Measurements from ENCODE around the gene GRIN2C. TPM values are rescaled to one million over a fixed set of nuclear protein-coding genes. Genes with fewer than 3 reads are reported as not detected.

Gene GRIN2C
- total RNA-seq, 6 experiments from 2014 or later, result 0.05 to 0.07 TPM; not detected in 4

DNA sequence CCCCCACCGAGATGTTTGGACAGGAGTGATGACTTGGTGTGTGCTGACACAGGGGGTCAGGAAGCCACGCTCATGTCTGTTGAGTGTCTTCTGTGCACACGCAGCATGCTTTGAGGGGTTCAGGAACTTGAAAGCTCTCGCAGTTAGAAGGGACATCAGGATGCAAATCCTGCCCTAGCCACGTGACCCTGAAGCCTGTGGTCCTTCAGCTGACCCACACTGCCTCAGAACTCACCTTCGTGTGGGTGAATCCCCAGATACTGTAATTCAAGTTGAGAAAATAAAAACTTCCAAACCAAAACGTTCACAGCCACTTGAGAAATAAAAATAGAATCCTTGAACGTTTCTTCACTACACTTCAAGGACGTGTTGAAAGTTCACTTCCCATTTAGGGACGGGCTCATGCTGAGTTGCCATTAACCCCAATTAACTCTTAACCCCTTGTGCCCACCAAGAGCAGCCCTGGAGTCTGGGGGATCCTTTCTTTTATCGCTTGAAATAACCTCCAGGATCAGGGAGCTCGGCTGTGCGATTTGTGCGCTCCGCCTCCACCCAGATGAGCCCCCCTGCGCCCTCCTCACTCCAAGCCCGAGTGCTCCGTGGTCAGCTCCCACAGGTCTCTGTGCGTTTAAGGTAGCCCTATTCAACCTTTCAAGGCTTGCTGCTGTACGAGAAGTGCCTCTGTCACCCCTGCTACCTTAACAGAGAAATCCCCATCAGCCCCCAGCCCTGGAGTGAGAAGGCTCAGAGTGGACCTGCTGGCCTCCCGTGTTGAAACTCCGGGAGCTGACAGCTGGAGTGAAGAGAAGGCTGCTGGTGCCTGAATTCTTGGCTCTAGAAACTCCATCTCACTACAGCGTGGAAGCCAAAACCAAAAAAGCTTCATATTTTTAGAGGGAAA lies 47.3 kb downstream of the GRIN2C start:
- H3K9me3 Mint-ChIP-seq, result no peaks in the 10 kb centered on the region
- no peak overlapping the region for H3K27ac Mint-ChIP-seq
- H3K36me3 Mint-ChIP-seq (ENCODE audit: low read depth), result no peaks in the 10 kb centered on the region
- no peak overlapping the region for H3K4me3 Mint-ChIP-seq
- DNase-seq, result no peak
- peaks cover 2% of the 10 kb centered on the region; the same call in 1 of the 2 replicates for H3K27me3 Mint-ChIP-seq (ENCODE audit: insufficient read depth)
- no peaks in the 10 kb centered on the region for H3K4me1 Mint-ChIP-seq (ENCODE audit: low read depth)
- TF ChIP-seq, protein P1, sequence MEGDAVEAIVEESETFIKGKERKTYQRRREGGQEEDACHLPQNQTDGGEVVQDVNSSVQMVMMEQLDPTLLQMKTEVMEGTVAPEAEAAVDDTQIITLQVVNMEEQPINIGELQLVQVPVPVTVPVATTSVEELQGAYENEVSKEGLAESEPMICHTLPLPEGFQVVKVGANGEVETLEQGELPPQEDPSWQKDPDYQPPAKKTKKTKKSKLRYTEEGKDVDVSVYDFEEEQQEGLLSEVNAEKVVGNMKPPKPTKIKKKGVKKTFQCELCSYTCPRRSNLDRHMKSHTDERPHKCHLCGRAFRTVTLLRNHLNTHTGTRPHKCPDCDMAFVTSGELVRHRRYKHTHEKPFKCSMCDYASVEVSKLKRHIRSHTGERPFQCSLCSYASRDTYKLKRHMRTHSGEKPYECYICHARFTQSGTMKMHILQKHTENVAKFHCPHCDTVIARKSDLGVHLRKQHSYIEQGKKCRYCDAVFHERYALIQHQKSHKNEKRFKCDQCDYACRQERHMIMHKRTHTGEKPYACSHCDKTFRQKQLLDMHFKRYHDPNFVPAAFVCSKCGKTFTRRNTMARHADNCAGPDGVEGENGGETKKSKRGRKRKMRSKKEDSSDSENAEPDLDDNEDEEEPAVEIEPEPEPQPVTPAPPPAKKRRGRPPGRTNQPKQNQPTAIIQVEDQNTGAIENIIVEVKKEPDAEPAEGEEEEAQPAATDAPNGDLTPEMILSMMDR (IDR thresholded peaks at IDR 0.05), result no peak

DNA sequence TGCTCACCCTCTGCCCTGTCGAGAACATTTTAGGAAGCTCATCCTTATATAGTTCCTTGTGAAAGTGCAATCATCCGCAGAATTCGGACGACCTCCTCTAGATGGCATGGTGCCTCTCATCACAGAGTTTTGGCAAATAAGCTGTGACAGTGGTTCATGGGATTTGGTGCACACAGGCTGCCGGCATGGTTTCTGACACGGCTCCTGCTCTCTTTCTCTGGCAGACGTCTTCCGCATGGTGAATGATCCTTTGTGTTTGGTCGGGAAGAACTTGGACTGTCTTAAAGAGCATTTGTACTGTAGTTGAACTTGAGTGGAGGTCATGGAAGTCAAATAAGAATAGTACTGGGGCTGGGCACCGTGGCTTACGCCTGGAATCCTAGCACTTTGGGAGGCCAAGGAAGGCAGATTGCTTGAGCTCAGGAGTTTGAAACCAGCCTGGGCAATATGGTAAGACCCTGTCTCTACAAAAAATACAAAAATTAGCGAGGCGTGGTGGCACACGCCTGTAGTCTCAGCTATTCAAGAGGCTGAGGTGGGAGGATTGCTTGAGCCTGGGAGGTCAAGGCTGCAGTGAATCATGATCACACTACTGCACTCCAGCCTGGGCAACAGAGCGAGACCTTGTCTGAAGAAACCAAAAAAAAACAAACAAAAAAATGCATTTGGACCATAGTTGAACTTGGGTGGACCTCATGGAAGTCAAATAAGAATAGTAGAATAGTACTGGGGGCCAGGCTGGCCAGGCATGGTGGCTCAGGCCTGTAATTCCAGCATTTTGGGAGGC lies 48.8 kb downstream of the GRIN2C start:
- TF ChIP-seq, protein P1 (IDR thresholded peaks at IDR 0.05), result no peak
- Mint-ChIP-seq H3K4me3 (no peak overlapping the region), H3K27me3 (ENCODE audit: insufficient read depth) (no peaks in the 10 kb centered on the region; the same call in 1 of the 2 replicates), H3K4me1 (ENCODE audit: low read depth) (no peaks in the 10 kb centered on the region), H3K9me3 (no peaks in the 10 kb centered on the region), H3K36me3 (ENCODE audit: low read depth) (no peaks in the 10 kb centered on the region), H3K27ac (no peak overlapping the region)
- no peak for DNase-seq

- no peak for DNase-seq
- Mint-ChIP-seq H3K36me3 (ENCODE audit: low read depth) (no peaks in the 10 kb centered on the region), H3K27ac (no peak overlapping the region), H3K4me1 (ENCODE audit: low read depth) (no peaks in the 10 kb centered on the region), H3K27me3 (ENCODE audit: insufficient read depth) (no peaks in the 10 kb centered on the region; the same call in 1 of the 2 replicates), H3K9me3 (no peaks in the 10 kb centered on the region), H3K4me3 (no peak overlapping the region)
- TF ChIP-seq, protein P1 (IDR thresholded peaks at IDR 0.05), result no peak
These were observed 50.8 kb downstream of the GRIN2C start for GRCh38 chr17:74808714-74809430.

DNA sequence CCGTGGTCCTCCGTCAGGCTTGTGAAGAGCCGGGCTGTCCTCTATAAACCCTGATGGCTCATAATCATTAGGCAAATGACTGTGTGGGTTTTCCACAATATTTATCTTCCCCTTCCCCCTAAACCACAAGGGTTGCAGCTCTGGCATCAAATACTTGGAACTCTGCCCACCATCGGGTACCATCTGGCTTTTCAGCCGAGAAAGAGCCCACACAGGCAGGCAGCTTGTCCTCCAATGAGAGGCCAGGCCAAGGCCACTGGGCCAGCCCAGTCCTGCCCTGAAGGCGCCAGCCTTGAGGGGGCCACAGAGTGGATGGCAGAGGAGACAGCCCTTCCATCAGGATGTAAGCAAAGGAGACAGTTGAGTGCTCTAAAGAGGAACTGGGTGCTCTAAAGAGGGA lies 51.8 kb downstream of the GRIN2C start:
- Mint-ChIP-seq H3K36me3 (ENCODE audit: low read depth) (no peaks in the 10 kb centered on the region), H3K9me3 (no peaks in the 10 kb centered on the region), H3K4me3 (no peak overlapping the region), H3K27ac (no peak overlapping the region), H3K4me1 (ENCODE audit: low read depth) (no peaks in the 10 kb centered on the region), H3K27me3 (ENCODE audit: insufficient read depth) (no peaks in the 10 kb centered on the region; the same call in 1 of the 2 replicates)
- DNase-seq, result no peak
- TF ChIP-seq, protein P1 (IDR thresholded peaks at IDR 0.05), result no peak

DNA sequence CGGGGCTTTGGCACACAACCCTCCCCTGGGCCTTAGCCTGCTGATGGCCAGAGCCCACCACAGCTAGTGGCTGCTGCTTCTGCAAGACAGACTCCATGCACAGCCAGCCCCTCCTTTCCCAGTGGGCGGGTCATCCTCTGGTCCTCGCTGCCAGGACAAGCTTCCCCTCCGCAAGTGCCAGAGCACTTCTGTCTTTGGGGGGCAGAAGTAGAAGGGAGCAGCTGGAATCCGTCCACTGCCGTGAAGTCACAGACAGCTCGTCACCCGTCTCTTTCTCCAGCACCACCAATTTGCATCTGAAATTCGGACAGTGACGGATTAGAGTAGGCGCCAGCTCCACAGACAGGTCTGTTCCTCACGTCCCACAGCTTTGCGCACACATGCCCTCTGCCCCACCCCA lies 52.2 kb downstream of the GRIN2C start:
- no peaks in the 10 kb centered on the region for H3K9me3 Mint-ChIP-seq
- H3K36me3 Mint-ChIP-seq (ENCODE audit: low read depth), result no peaks in the 10 kb centered on the region
- H3K4me3 Mint-ChIP-seq, result no peak overlapping the region

More for the DNA sequence above, 52.2 kb downstream of the GRIN2C start:
- no peak overlapping the region for H3K27ac Mint-ChIP-seq
- TF ChIP-seq, protein P1 (IDR thresholded peaks at IDR 0.05), result no peak
- DNase-seq, result no peak
- no peaks in the 10 kb centered on the region for H3K4me1 Mint-ChIP-seq (ENCODE audit: low read depth)
- no peaks in the 10 kb centered on the region; the same call in 1 of the 2 replicates for H3K27me3 Mint-ChIP-seq (ENCODE audit: insufficient read depth)

Data from HFFc6 (cell line).